ENCODE measurements around the gene RAD51C. TPM values are rescaled to one million over a fixed set of nuclear protein-coding genes. Genes with fewer than 3 reads are reported as not detected.
A peak's percentile ranks its signal among the peaks of the same experiment; 100 is the strongest.
"Not testable (repeated sequence)": the region's sequence is repeated elsewhere in the genome, so short reads cannot be mapped to it uniquely, and the experiment has no call there.

Gene RAD51C
- polyA plus RNA-seq, 2 of the 4 experiments (the other 2 are of a cell fraction): 83.4 to 121 TPM

DNA sequence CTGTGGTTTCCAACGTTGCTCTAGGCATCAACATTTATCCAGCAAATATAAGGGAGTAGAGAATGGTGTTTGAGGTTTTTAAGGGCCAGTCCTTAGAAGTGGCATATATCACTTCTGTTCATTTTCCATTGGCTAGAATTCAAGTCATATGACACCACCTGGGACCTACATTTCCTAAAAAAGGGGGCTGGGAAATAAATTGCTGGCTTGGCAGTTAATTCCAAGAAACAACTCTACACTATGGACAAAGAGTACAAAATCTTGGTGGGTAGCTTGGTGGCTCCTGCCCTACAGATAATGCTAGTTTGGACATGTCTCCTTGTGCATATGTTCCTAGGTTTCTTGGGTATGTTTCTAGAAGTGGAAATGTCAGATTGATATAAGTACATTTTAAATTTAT, 70.9 kb downstream of the RAD51C start:
- Histone ChIP-seq H3K9me3 (no peaks in the 10 kb centered on the region), H3K4me2 (no peak overlapping the region), H3K4me1 (no peaks in the 10 kb centered on the region), H3K4me3 (no peak overlapping the region), H3K27ac (no peak overlapping the region)
- no peak for DNase-seq (ENCODE audit: low read depth in 1 of 2, low spot score in 1 of 2)
- FAIRE-seq: no peak
- CTCF ChIA-PET: interaction anchor here (0.6 to 1.1 kb wide), 2 partner anchors 19 kb away, joined by 3 to 4 read pairs; no protein-coding TSS in a partner anchor
- no peak for ATAC-seq
- 11% methylated on average over 1 of the region's 1 CpG for WGBS (ENCODE audit: missing lambda C conversion rate)
- POLR2A ChIA-PET: no interaction called here
- TF ChIP-seq ELK1 (IDR thresholded peaks at IDR 0.05; ENCODE audit: low read depth, low read length): no peak
- peak; percentile 49 for TF ChIP-seq MAFK (IDR thresholded peaks at IDR 0.05; ENCODE audit: partially characterized antibody)

DNA sequence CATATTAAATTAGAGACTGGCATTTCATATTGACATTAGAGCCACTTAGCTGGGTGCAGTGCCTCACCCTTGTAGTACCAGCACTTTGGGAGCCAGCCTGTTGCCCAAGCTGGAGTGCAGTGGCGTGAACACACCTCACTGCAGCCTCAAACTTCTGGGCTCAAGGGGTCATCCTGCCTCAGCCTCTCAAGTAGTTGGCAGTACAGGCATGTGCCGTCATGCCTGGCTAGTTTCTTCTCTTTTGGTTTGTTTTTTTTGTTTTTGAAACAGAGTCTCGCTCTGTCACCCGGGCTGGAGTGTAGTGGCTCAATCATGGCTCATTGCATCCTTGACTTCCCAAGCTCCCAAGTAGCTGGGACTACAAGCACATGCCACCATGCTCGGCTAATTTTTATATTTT, 72.0 kb downstream of the RAD51C start:
- H3K4me3 ChIP-seq: no peak overlapping the region
- POLR2A ChIA-PET: no interaction called here
- FAIRE-seq: no peak
- no peaks in the 10 kb centered on the region for H3K4me1 ChIP-seq
- CTCF ChIA-PET: interaction anchor here (0.6 kb wide), 1 partner anchor 65 kb away, joined by 3 read pairs; no protein-coding TSS in a partner anchor
- no peaks in the 10 kb centered on the region for H3K9me3 ChIP-seq
- ATAC-seq: no peak
- H3K4me2 ChIP-seq: no peak overlapping the region
- no peak for DNase-seq (ENCODE audit: low read depth in 1 of 2, low spot score in 1 of 2)
- no peak for TF ChIP-seq CBX2 (IDR thresholded peaks at IDR 0.05; ENCODE audit: borderline replicate concordance, low read depth)
- TF ChIP-seq TP53 (CRISPR knock-in tag; IDR thresholded peaks at IDR 0.05): no peak
- TF ChIP-seq PHF8 (IDR thresholded peaks at IDR 0.05; ENCODE audit: borderline replicate concordance, low read depth): no peak
- TF ChIP-seq BHLHE40 (IDR thresholded peaks at IDR 0.05; ENCODE audit: low read depth, low read length): no peak
- no peak for TF ChIP-seq HES2 (IDR thresholded peaks at IDR 0.05)
- no peak for TF ChIP-seq FOSB (CRISPR knock-in tag; IDR thresholded peaks at IDR 0.05)
- TF ChIP-seq FOXS1 (CRISPR knock-in tag; IDR thresholded peaks at IDR 0.05): no peak
- TF ChIP-seq EHF (CRISPR knock-in tag; IDR thresholded peaks at IDR 0.05): no peak
- no peak for TF ChIP-seq HOXB5 (CRISPR knock-in tag; IDR thresholded peaks at IDR 0.05)
- no peak for TF ChIP-seq RAD21 (conservative IDR thresholded peaks at IDR 0.05 in 1 of 2, IDR thresholded peaks at IDR 0.05 in 1 of 2)
- TF ChIP-seq USF2 (IDR thresholded peaks at IDR 0.05): no peak
- no peak for TF ChIP-seq ZC3H11A (IDR thresholded peaks at IDR 0.05)
- TF ChIP-seq ZFP36 (IDR thresholded peaks at IDR 0.05; ENCODE audit: borderline replicate concordance, partially characterized antibody): no peak
- no peak for TF ChIP-seq NFE2L2 (conservative IDR thresholded peaks at IDR 0.05; ENCODE audit: low read length)
- no peak for TF ChIP-seq HOXA7 (CRISPR knock-in tag; IDR thresholded peaks at IDR 0.05)
- H3K27ac ChIP-seq: no peak overlapping the region
- 53% methylated on average over 5 of the region's 5 CpGs for WGBS (ENCODE audit: missing lambda C conversion rate)

DNA sequence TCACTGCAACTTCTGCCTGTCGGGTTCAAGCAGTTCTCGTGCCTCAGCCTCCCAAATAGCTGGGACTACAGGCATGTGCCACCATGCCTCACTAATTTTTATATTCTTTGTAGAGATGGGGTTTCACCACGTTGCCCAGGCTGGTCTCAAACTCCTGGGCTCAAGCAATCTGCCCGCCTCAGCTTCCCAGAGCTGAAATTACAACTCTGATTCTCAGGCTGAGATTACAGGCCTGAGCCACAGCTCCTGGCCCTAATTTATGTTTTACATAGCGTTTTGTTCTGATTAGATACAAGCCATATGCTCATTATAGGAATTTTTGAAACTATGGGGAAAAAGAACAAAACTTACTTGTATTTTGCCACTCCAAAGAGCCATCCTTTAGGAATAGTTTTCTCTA, 86.1 kb downstream of the RAD51C start:
- H3K4me2 ChIP-seq; FAIRE-seq; H3K27ac ChIP-seq; DNase-seq (ENCODE audit: low read depth in 1 of 2, low spot score in 1 of 2); H3K4me1 ChIP-seq; H3K4me3 ChIP-seq; ATAC-seq; H3K9me3 ChIP-seq: not testable (repeated sequence)
- ChIA-PET POLR2A (interaction anchor here (0.6 kb wide), 1 partner anchor 112 kb away, joined by 7 read pairs; no protein-coding TSS in a partner anchor), CTCF (interaction anchor here (1.0 to 1.5 kb wide), 2 partner anchors 10 to 311 kb away, joined by 3 to 5 read pairs; no protein-coding TSS in a partner anchor)
- 30% methylated on average over 5 of the region's 5 CpGs for WGBS (ENCODE audit: missing lambda C conversion rate)

DNA sequence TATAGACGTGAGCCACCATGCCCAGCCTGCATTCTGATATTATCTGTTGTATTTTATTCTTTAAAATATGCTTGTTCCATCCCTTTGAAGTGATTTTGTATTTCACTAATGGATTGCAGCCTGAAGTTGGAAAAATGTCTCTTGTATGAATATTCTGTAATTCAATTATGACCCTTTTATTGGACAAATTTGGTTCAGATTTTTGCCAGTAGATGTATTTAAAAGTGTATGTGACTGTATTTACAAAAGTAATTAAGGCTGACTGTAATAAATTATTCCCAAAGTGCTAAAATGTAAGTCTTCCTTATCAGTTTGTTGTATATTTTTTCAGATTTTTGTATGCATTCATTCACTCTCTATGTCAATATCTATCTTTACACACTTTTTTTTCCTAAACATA, 87.0 kb downstream of the RAD51C start:
- ChIA-PET POLR2A (no interaction called here), CTCF (no interaction called here)
- FAIRE-seq (no peak), ATAC-seq (no peak), DNase-seq (ENCODE audit: low read depth in 1 of 2, low spot score in 1 of 2) (no peak)
- Histone ChIP-seq H3K4me2 (no peak overlapping the region), H3K9me3 (no peaks in the 10 kb centered on the region), H3K4me1 (no peaks in the 10 kb centered on the region), H3K27ac (no peak overlapping the region), H3K4me3 (no peak overlapping the region)
- WGBS (ENCODE audit: missing lambda C conversion rate): 30% methylated on average over 1 of the region's 1 CpG
- no peak for TF ChIP-seq EHF (CRISPR knock-in tag; IDR thresholded peaks at IDR 0.05)
- no peak for TF ChIP-seq GATA3 (IDR thresholded peaks at IDR 0.05; ENCODE audit: borderline replicate concordance)
- TF ChIP-seq JUN (IDR thresholded peaks at IDR 0.05): no peak
- no peak for TF ChIP-seq ZSCAN20 (CRISPR knock-in tag; IDR thresholded peaks at IDR 0.05)
- TF ChIP-seq HMGXB4 (CRISPR knock-in tag; IDR thresholded peaks at IDR 0.05; ENCODE audit: borderline replicate concordance): no peak
- no peak for TF ChIP-seq CBX2 (IDR thresholded peaks at IDR 0.05; ENCODE audit: borderline replicate concordance, low read depth)
- no peak for TF ChIP-seq KDM1A (IDR thresholded peaks at IDR 0.05; ENCODE audit: low read depth)
- TF ChIP-seq, protein P1, sequence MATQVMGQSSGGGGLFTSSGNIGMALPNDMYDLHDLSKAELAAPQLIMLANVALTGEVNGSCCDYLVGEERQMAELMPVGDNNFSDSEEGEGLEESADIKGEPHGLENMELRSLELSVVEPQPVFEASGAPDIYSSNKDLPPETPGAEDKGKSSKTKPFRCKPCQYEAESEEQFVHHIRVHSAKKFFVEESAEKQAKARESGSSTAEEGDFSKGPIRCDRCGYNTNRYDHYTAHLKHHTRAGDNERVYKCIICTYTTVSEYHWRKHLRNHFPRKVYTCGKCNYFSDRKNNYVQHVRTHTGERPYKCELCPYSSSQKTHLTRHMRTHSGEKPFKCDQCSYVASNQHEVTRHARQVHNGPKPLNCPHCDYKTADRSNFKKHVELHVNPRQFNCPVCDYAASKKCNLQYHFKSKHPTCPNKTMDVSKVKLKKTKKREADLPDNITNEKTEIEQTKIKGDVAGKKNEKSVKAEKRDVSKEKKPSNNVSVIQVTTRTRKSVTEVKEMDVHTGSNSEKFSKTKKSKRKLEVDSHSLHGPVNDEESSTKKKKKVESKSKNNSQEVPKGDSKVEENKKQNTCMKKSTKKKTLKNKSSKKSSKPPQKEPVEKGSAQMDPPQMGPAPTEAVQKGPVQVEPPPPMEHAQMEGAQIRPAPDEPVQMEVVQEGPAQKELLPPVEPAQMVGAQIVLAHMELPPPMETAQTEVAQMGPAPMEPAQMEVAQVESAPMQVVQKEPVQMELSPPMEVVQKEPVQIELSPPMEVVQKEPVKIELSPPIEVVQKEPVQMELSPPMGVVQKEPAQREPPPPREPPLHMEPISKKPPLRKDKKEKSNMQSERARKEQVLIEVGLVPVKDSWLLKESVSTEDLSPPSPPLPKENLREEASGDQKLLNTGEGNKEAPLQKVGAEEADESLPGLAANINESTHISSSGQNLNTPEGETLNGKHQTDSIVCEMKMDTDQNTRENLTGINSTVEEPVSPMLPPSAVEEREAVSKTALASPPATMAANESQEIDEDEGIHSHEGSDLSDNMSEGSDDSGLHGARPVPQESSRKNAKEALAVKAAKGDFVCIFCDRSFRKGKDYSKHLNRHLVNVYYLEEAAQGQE (IDR thresholded peaks at IDR 0.05): no peak
- no peak for TF ChIP-seq PHF8 (IDR thresholded peaks at IDR 0.05; ENCODE audit: borderline replicate concordance, low read depth)

Measured in A549 (cell line).